Ovary (tissue), 3 donors: ENCODE data around the gene SLC23A2.

Source experiments
- EP300 ChIP-seq: sonication (generic); formaldehyde crosslinking; IDR thresholded peaks from one replicate; pipeline ENCODE4 v1.6.1; 2017; ENCODE audit warnings: antibody characterized with exemption
- POLR2A ChIP-seq: fragments of 450-650 bp; IDR thresholded peaks from one replicate; pipeline ENCODE4 v1.6.1; 2017; ENCODE audit warnings: antibody characterized with exemption, mild to moderate bottlenecking, moderate library complexity
- TF ChIP-seq, protein P1 (sequence below), 3 donors: fragments of 450-650 bp in 2 of 3; fragments of 200-600 bp in 1 of 3; IDR thresholded peaks; one replicate each; pipeline versions ENCODE4 v1.5.1 to v1.8.0; 2016 to 2022; ENCODE audit warnings: antibody characterized with exemption in 3 of 3, mild to moderate bottlenecking in 1 of 3
- donor health status: DM: no; HTN: no; CAD: no.

DNA sequence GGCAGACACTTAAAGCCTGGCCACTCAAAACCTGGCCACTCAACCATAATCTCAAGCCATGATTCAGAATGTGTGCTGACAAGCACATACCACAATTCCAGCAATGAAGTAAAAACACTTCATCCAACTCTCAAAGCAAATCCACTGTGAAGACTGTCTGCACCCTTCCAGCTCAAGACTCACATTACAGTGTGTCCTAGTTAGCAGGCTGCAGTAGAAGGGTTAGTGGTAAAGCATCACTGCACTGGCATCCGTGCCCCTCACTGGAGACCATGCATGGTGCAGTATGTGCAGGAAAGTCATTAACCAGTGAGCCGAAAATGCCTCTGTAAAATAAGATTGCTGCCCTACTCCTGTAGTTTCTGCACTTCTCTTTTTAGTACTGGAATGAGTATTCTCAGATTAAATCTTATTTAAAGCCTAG, 43.4 kb downstream of the SLC23A2 start:
- TF ChIP-seq, protein P1, sequence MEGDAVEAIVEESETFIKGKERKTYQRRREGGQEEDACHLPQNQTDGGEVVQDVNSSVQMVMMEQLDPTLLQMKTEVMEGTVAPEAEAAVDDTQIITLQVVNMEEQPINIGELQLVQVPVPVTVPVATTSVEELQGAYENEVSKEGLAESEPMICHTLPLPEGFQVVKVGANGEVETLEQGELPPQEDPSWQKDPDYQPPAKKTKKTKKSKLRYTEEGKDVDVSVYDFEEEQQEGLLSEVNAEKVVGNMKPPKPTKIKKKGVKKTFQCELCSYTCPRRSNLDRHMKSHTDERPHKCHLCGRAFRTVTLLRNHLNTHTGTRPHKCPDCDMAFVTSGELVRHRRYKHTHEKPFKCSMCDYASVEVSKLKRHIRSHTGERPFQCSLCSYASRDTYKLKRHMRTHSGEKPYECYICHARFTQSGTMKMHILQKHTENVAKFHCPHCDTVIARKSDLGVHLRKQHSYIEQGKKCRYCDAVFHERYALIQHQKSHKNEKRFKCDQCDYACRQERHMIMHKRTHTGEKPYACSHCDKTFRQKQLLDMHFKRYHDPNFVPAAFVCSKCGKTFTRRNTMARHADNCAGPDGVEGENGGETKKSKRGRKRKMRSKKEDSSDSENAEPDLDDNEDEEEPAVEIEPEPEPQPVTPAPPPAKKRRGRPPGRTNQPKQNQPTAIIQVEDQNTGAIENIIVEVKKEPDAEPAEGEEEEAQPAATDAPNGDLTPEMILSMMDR (IDR thresholded peaks at IDR 0.05), result no peak
- TF ChIP-seq EP300 (no peak), POLR2A (no peak)
